CD14-positive monocyte (primary cell): Measurements from ENCODE around the gene TMX1. TPM values are rescaled to one million over a fixed set of nuclear protein-coding genes. Genes with fewer than 3 reads are reported as not detected.

ENCODE experiments used
- DNase-seq, 3 donors: peaks; one replicate each; pipeline ENCODE4 v3.0.0-alpha.2; 2011 to 2022
- H2AFZ ChIP-seq: 2 replicates; pipeline ENCODE4 v1.6.0; 2012; ENCODE audit warnings: mild to moderate bottlenecking, low read depth, low read length, inconsistent platforms; ENCODE audit not compliant: insufficient read depth, poor library complexity, severe bottlenecking
- H3K27ac ChIP-seq, 2 donors: 1 replicate in 1 of 2; 2 replicates in 1 of 2; pipeline ENCODE4 v1.5.1; 2012 to 2013; ENCODE audit warnings: low read length in 2 of 2, control low read depth in 1 of 2, inconsistent platforms in 1 of 2, low read depth in 1 of 2, mild to moderate bottlenecking in 1 of 2
- H3K27me3 ChIP-seq, 2 donors: one replicate each; pipeline versions ENCODE4 v1.6.0 to v1.6.1; 2011 to 2013; ENCODE audit warnings: low read length in 2 of 2; ENCODE audit not compliant: control insufficient read depth in 2 of 2, insufficient read depth in 2 of 2
- H3K36me3 ChIP-seq, 2 donors: replicated peaks in 1 of 2; 1 replicate in 1 of 2; 2 replicates in 1 of 2; pipeline versions ENCODE4 v1.5.1 to v1.6.1; 2012 to 2013; ENCODE audit warnings: low read length in 2 of 2, control low read depth in 1 of 2, inconsistent platforms in 1 of 2, mild to moderate bottlenecking in 1 of 2; ENCODE audit not compliant: insufficient read depth in 2 of 2, control insufficient read depth in 1 of 2
- H3K4me1 ChIP-seq, 2 donors: 1 replicate in 1 of 2; 2 replicates in 1 of 2; pipeline versions ENCODE4 v1.5.1 to v1.6.1; 2012 to 2013; ENCODE audit warnings: low read length in 2 of 2, control low read depth in 1 of 2, inconsistent platforms in 1 of 2, mild to moderate bottlenecking in 1 of 2, moderate library complexity in 1 of 2; ENCODE audit not compliant: insufficient read depth in 2 of 2, control insufficient read depth in 1 of 2
- H3K4me2 ChIP-seq: replicated peaks from 2 replicates; pipeline ENCODE3; 2012; ENCODE audit warnings: low read length, moderate library complexity, mild to moderate bottlenecking; ENCODE audit not compliant: poor library complexity, severe bottlenecking; ENCODE audit errors: extremely low read depth
- H3K4me3 ChIP-seq, 3 experiments: fragments of 200-600 bp in 1 of 3; sonication (generic) in 1 of 3; replicated peaks in 1 of 3; 1 replicate in 2 of 3; 2 replicates in 1 of 3; pipeline ENCODE4 v1.5.1; 2011 to 2013; ENCODE audit warnings: low read length in 3 of 3, mild to moderate bottlenecking in 3 of 3, control low read depth in 2 of 3, low read depth in 2 of 3, inconsistent platforms in 1 of 3, moderate library complexity in 1 of 3
- H3K79me2 ChIP-seq: 2 replicates; pipeline ENCODE4 v1.6.0; 2012; ENCODE audit warnings: mild to moderate bottlenecking, control low read depth, inconsistent platforms, low read length, moderate library complexity; ENCODE audit not compliant: insufficient read depth
- H3K9ac ChIP-seq: 2 replicates; pipeline ENCODE4 v1.6.0; 2017; ENCODE audit warnings: low read length, mild to moderate bottlenecking; ENCODE audit not compliant: insufficient read depth, poor library complexity, severe bottlenecking
- H3K9me3 ChIP-seq, 2 donors: replicated peaks in 1 of 2; 1 replicate in 1 of 2; 2 replicates in 1 of 2; pipeline versions ENCODE4 v1.5.1 to v1.6.1; 2012 to 2013; ENCODE audit warnings: low read length in 2 of 2, control low read depth in 1 of 2; ENCODE audit not compliant: control insufficient read depth in 1 of 2, insufficient read depth in 1 of 2
- H4K20me1 ChIP-seq: 2 replicates; pipeline ENCODE4 v1.6.0; 2012; ENCODE audit warnings: mild to moderate bottlenecking, low read length, control low read depth, moderate library complexity; ENCODE audit not compliant: insufficient read depth
- H3K27ac Mint-ChIP-seq, 7 donors: one replicate each; pipeline ENCODE4 v1.8.0; 2020; ENCODE audit warnings: mild to moderate bottlenecking in 7 of 7, mixed read lengths in 7 of 7, moderate library complexity in 6 of 7, inconsistent platforms in 2 of 7
- H3K27me3 Mint-ChIP-seq, 3 donors: one replicate each; pipeline ENCODE4 v1.8.0; 2021 to 2022; ENCODE audit warnings: low read depth in 3 of 3, mild to moderate bottlenecking in 3 of 3, mixed read lengths in 3 of 3, moderate library complexity in 3 of 3, inconsistent platforms in 1 of 3
- H3K36me3 Mint-ChIP-seq, 2 donors: one replicate each; pipeline ENCODE4 v1.8.0; 2020; ENCODE audit warnings: mixed read lengths in 2 of 2, inconsistent platforms in 1 of 2, mild to moderate bottlenecking in 1 of 2
- H3K4me1 Mint-ChIP-seq: one replicate; pipeline ENCODE4 v1.8.0; 2020; ENCODE audit warnings: mild to moderate bottlenecking, mixed read lengths
- H3K4me3 Mint-ChIP-seq, 2 donors: one replicate each; pipeline ENCODE4 v1.8.0; 2020; ENCODE audit warnings: mild to moderate bottlenecking in 2 of 2, mixed read lengths in 2 of 2, moderate library complexity in 1 of 2
- H3K9me3 Mint-ChIP-seq, 7 donors: one replicate each; pipeline ENCODE4 v1.8.0; 2020 to 2022; ENCODE audit warnings: mixed read lengths in 7 of 7, mild to moderate bottlenecking in 6 of 7, moderate library complexity in 6 of 7, inconsistent platforms in 2 of 7
- WGBS: methylation state at CpG from one replicate; pipeline ENCODE4 v1.1.5; 2013; ENCODE audit warnings: missing lambda C conversion rate; ENCODE audit not compliant: insufficient coverage; 5-methylcytosine and 5-hydroxymethylcytosine counted together
- intact Hi-C, 2 donors: fragments of 100-400 bp; cut with micrococcal nuclease; formaldehyde crosslinking; loops; one replicate each; pipeline versions ENCODE4 v1.15.0 to v1.15.1; 2023
- polyA plus RNA-seq, 3 donors: library from polyadenylated mRNA; depleted of rRNA in 1 of 3; unstranded in 2 of 3; stranded (reverse) in 1 of 3; fragments of 300-500 nt in 2 of 3; fragments of >200 nt in 1 of 3; fragmentation: Illumina TruSeq in 2 of 3; gene quantifications; 1 replicate in 2 of 3; 2 replicates in 1 of 3; pipeline ENCODE4 v1.2.3, GENCODE V29; 2012 to 2021
- TF ChIP-seq, protein P1 (sequence below): fragments of 200-600 bp; IDR thresholded peaks from one replicate; pipeline ENCODE4 v1.8.0; 2022; ENCODE audit warnings: antibody characterized with exemption, mild to moderate bottlenecking

TMX1 gene
- polyA plus RNA-seq, 3 donors, result 9.7 to 76.8 (median 62.6) TPM

DNA sequence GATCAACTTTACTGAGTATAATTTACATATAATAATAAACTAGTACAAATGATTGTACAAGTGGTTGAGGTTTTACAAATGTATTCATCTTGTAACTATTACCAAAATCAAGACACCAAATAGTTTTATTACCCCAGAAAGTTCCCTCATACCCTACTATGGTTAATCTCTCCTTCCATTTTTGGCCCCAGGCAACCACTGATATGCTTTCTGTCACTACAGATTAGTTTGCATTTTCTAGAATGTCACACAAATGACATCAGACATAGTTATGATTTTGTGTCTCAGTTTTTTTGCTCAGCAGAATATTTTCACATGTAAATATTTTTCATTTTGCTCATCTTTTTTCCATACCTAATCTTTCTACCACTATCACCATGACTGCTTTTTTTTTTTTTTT, 49.1 kb downstream of the TMX1 start:
- Histone ChIP-seq H3K4me1 (no peaks in the 10 kb centered on the region), H2AFZ (no peak overlapping the region), H3K79me2 (no peaks in the 10 kb centered on the region), H3K27ac (no peak overlapping the region), H3K9me3 (no peaks in the 10 kb centered on the region), H3K4me2 (no peak overlapping the region), H3K36me3 (no peaks in the 10 kb centered on the region), H4K20me1 (no peaks in the 10 kb centered on the region), H3K27me3 (no peaks in the 10 kb centered on the region), H3K9ac (no peak overlapping the region), H3K4me3 (no peak overlapping the region)
- DNase-seq, result no peak
- H3K27me3 Mint-ChIP-seq, result peaks cover 0 to 2% (median 0%) of the 10 kb centered on the region in 3 donors
- H3K27ac Mint-ChIP-seq, result no peak overlapping the region
- peaks cover 0 to 9% of the 10 kb centered on the region in 2 donors for H3K36me3 Mint-ChIP-seq
- no peaks in the 10 kb centered on the region for H3K4me1 Mint-ChIP-seq
- intact Hi-C loops, result loop anchor here in 1 of 2 donors (10.0 kb wide), 1 partner anchor 486 kb away; no protein-coding TSS in a partner anchor
- TF ChIP-seq, protein P1, sequence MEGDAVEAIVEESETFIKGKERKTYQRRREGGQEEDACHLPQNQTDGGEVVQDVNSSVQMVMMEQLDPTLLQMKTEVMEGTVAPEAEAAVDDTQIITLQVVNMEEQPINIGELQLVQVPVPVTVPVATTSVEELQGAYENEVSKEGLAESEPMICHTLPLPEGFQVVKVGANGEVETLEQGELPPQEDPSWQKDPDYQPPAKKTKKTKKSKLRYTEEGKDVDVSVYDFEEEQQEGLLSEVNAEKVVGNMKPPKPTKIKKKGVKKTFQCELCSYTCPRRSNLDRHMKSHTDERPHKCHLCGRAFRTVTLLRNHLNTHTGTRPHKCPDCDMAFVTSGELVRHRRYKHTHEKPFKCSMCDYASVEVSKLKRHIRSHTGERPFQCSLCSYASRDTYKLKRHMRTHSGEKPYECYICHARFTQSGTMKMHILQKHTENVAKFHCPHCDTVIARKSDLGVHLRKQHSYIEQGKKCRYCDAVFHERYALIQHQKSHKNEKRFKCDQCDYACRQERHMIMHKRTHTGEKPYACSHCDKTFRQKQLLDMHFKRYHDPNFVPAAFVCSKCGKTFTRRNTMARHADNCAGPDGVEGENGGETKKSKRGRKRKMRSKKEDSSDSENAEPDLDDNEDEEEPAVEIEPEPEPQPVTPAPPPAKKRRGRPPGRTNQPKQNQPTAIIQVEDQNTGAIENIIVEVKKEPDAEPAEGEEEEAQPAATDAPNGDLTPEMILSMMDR, result no peak
- H3K9me3 Mint-ChIP-seq, result no peaks in the 10 kb centered on the region
- H3K4me3 Mint-ChIP-seq, result no peak overlapping the region

DNA sequence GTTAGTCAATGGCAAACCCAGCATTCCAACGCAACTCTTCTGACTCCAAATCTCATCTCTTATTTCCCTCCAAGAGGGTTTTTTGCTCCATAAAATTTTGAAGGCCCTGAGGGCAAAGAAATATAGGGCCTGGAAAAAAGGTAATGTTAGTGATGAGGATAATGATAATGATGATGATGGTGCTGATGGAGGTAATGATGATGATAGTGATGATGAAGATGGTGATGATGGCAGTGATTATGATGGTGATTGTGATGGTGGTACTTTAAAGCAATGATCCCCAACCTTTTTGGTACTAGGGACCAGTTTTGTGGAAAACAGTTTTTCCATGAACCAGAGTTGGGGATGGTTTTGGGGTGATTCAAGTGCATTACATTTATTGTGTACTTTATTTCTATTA, 50.1 kb downstream of the TMX1 start:
- Histone ChIP-seq H3K9me3 (no peaks in the 10 kb centered on the region), H3K27me3 (no peaks in the 10 kb centered on the region), H2AFZ (no peak overlapping the region), H3K27ac (no peak overlapping the region), H3K36me3 (no peaks in the 10 kb centered on the region), H3K4me1 (no peaks in the 10 kb centered on the region), H4K20me1 (no peaks in the 10 kb centered on the region), H3K9ac (no peak overlapping the region), H3K4me3 (no peak overlapping the region), H3K4me2 (no peak overlapping the region), H3K79me2 (no peaks in the 10 kb centered on the region)
- no CpG with 5 or more reads among the region's 1 CpG for WGBS
- H3K9me3 Mint-ChIP-seq, result no peaks in the 10 kb centered on the region
- H3K27ac Mint-ChIP-seq, result no peak overlapping the region
- H3K4me1 Mint-ChIP-seq, result no peaks in the 10 kb centered on the region
- H3K4me3 Mint-ChIP-seq, result no peak overlapping the region
- TF ChIP-seq, protein P1, result no peak
- peaks cover 0 to 9% of the 10 kb centered on the region in 2 donors for H3K36me3 Mint-ChIP-seq
- H3K27me3 Mint-ChIP-seq, result peaks cover 2% of the 10 kb centered on the region in 3 donors
- no peak for DNase-seq
- intact Hi-C loops, result no loop called here
